Heart right ventricle (tissue), 16 donors: ENCODE measurements around the gene ZNF778. TPM values are rescaled to one million over a fixed set of nuclear protein-coding genes. Genes with fewer than 3 reads are reported as not detected.

ENCODE experiments used
- ATAC-seq, 8 donors: fragments of 200-7000 bp; cut with Tn5 transposase; one replicate each; pipeline ENCODE4 v1.9.1; 2020; ENCODE audit warnings: mild to moderate bottlenecking in 8 of 8, moderate library complexity in 8 of 8, moderate number of reproducible peaks in 1 of 8
- DNase-seq, 2 donors: peaks; one replicate each; pipeline ENCODE4 v3.0.0-alpha.2; 2020
- H3K27ac ChIP-seq, 10 donors: fragments of 200-600 bp; sonication (generic) in 2 of 10; one replicate each; pipeline versions ENCODE4 v1.5.0 to v1.8.0; 2020 to 2022; ENCODE audit warnings: mild to moderate bottlenecking in 3 of 10
- H3K27me3 ChIP-seq, 7 donors: fragments of 200-600 bp; one replicate each; pipeline ENCODE4 v1.8.0; 2021 to 2022; ENCODE audit warnings: mild to moderate bottlenecking in 2 of 7
- H3K36me3 ChIP-seq, 9 donors: fragments of 200-600 bp; sonication (generic) in 1 of 9; one replicate each; pipeline versions ENCODE4 v1.5.0 to v1.8.0; 2020 to 2022; ENCODE audit warnings: mild to moderate bottlenecking in 2 of 9
- H3K4me1 ChIP-seq, 9 donors: fragments of 200-600 bp; sonication (generic) in 1 of 9; one replicate each; pipeline versions ENCODE4 v1.5.0 to v1.8.0; 2020 to 2022; ENCODE audit warnings: mild to moderate bottlenecking in 4 of 9
- H3K4me3 ChIP-seq, 10 donors: fragments of 200-600 bp; sonication (generic) in 2 of 10; one replicate each; pipeline versions ENCODE4 v1.5.0 to v1.8.0; 2020 to 2022; ENCODE audit warnings: mild to moderate bottlenecking in 7 of 10, moderate library complexity in 2 of 10
- H3K9me3 ChIP-seq, 11 donors: fragments of 200-600 bp in 10 of 11; sonication (generic) in 2 of 11; one replicate each; pipeline versions ENCODE4 v1.5.0 to v1.8.0; 2013 to 2022; ENCODE audit warnings: mild to moderate bottlenecking in 2 of 11, control low read depth in 1 of 11, moderate library complexity in 1 of 11
- CTCF ChIP-seq, 9 donors: fragments of 200-600 bp; sonication (generic) in 2 of 9; IDR thresholded peaks; one replicate each; pipeline versions ENCODE4 v1.5.0 to v1.8.0; 2021 to 2022; ENCODE audit warnings: antibody characterized with exemption in 9 of 9, mild to moderate bottlenecking in 5 of 9, moderate library complexity in 1 of 9
- WGBS, 2 donors: extraction: QIAGEN DNeasy Blood & Tissue Kit; methylation state at CpG; one replicate each; pipeline ENCODE4 v1.1.7; 2013; ENCODE audit warnings: inconsistent platforms in 1 of 2; 5-methylcytosine and 5-hydroxymethylcytosine counted together
- intact Hi-C, 10 donors: fragments of 100-400 bp; cut with DNase I; formaldehyde crosslinking; loops; one replicate each; pipeline versions ENCODE4 v1.11.1 to v1.14.2; 2022
- polyA plus RNA-seq, 2 donors: library from polyadenylated mRNA; stranded (reverse); fragments of 200-250 nt; gene quantifications; one replicate each; pipeline ENCODE4 v1.2.3, GENCODE V29; 2013
- total RNA-seq, 10 donors: library from RNA; stranded (reverse); fragmentation: NEBNext Ultra II Directional in 3 of 10; extraction: Animal tissue kit (Norgen Biotek cat#: 25700) in 3 of 10; gene quantifications; one replicate each; pipeline versions ENCODE4 v1.2.1 to v1.2.4, GENCODE V29; 2021 to 2023
- donor health status: Arrhythmogenic right ventricular cardiomyopathy.
- donor health status: ischemic (EF 13 %, LVEDD 7.1; RV severe dilation, severe dysfunction).
- donor health status: healthy with polysubstance abuse.
- donor health status: DM: no; HTN: yes; CAD: no.
- donor health status: DM: no; HTN: no; CAD: no.
- donor health status: ischemic (EF 25% LVEDD 6.9; RV normal size, moderate dysfunction).
- donor health status: ischemic (EF 25% LVEDD 5.7; RV mildly dilated, moderate dysfunction).
- donor health status: healthy.
- donor health status: DM: yes; HTN: yes; CAD: no.
- donor health status: Ischemic cardiomyopathy.
- donor health status: ischemic (EF 35%, LVEDD 5.7; RV mildly dilated, moderate dysfunction).
- donor health status: nonischemic (EF 11% LVEDD 7.7; RV severe dilation, severe dysfunction).
- donor health status: DM: yes; HTN: yes; CAD: no.
- donor health status: PGD.
- donor health status: ischemic (EF 29% LVEDD 5.4; RV normal size, mild dysfunction).
- donor health status: nonischemic (EF 23%, LVEDD 6.1; RV moderate dilation, normal function).

ZNF778 gene
- total and polyA plus RNA-seq, 12 donors: 1.7 to 11.3 (median 8.2) TPM

DNA sequence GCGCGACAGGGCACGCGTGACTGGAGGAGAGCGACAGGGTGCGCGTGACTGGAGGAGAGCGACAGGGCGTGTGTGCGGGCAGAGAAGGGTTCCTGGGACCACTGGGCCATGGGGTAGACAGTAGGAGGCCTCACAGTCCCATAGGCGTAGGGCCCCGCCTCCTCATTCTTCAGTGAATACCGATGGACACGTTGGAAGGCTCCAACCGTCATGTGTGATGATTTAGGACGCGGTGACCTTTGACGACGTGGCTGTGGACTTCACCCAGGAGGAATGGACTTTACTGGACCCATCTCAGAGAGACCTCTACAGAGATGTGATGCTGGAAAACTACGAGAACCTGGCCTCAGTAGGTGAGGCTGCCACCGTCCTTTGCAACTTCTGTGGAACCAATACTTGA lies 5.4 kb downstream of the ZNF778 start:
- H3K4me3 ChIP-seq: no peak overlapping the region
- no peak for TF ChIP-seq CTCF (IDR thresholded peaks at IDR 0.05)
- H3K27me3 ChIP-seq: no peaks in the 10 kb centered on the region
- peaks cover 0 to 18% (median 12%) of the 10 kb centered on the region in 9 donors for H3K4me1 ChIP-seq
- peaks cover 6 to 86% (median 48%) of the 10 kb centered on the region in 9 donors for H3K36me3 ChIP-seq
- ATAC-seq: no peak
- 96% methylated on average over 21 of the region's 21 CpGs for WGBS, 2 donors
- no peak for DNase-seq
- intact Hi-C loops: no loop called here
- peaks cover 0 to 17% (median 0%) of the 10 kb centered on the region in 11 donors for H3K9me3 ChIP-seq
- no peak overlapping the region for H3K27ac ChIP-seq

DNA sequence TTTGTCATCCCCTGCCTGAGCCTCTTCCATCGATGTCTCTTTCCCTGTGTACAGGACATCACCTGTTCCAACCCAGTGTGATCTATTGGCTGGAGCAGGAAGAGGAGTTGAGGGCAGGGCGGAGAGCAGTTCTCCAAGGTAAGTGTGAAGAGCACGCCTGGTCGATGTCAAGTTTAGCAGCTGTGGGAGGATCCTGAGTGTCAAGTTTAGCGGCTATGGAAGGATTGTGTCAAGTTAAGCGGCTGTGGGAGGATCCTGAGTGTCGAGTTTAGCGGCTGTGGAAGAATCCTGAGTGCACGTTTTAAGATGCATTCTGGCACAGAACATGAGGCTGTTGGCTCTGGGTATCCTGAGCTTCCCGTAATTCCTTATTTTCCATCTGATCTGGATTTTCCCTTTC lies 7.2 kb downstream of the ZNF778 start:
- no peaks in the 10 kb centered on the region for H3K27me3 ChIP-seq
- no peak for ATAC-seq
- H3K36me3 ChIP-seq: peaks cover 10 to 95% (median 55%) of the 10 kb centered on the region in 9 donors
- DNase-seq: no peak
- H3K9me3 ChIP-seq: peaks cover 0 to 30% (median 3%) of the 10 kb centered on the region in 11 donors
- intact Hi-C loops: no loop called here
- WGBS, 2 donors: 95 to 97% methylated on average over 10 of the region's 10 CpGs
- no peak overlapping the region for H3K4me3 ChIP-seq
- peaks cover 0 to under 1% (median 0%) of the 10 kb centered on the region in 9 donors for H3K4me1 ChIP-seq
- TF ChIP-seq CTCF (IDR thresholded peaks at IDR 0.05): no peak
- no peak overlapping the region for H3K27ac ChIP-seq

DNA sequence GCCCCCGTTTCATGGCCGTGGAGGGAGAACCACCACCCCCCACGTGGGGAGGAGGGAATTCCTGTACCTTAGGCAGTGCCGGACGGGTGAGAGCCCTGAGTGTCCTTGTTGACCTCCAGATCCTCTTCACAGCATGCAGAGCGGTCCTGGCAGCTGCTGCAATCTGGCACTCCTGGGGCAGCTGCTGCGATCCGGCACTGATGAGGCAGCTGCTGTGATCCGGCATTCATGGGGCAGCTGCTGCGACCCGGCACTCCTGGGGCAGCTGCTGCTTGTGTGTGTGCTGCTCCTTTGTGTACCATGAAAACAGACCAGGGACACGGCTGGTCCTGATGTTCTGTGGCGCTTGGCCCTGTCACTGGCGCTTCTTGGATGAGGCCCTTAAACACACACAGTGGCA lies 12.8 kb downstream of the ZNF778 start:
- H3K36me3 ChIP-seq: peaks cover 10 to 91% (median 44%) of the 10 kb centered on the region in 9 donors
- no peak for TF ChIP-seq CTCF (IDR thresholded peaks at IDR 0.05)
- H3K4me3 ChIP-seq: no peak overlapping the region
- H3K4me1 ChIP-seq: peaks cover 0 to 6% (median 0%) of the 10 kb centered on the region in 9 donors
- no peak overlapping the region for H3K27ac ChIP-seq
- ATAC-seq: peak in 5 of 8 donors; percentile 17 to 74 (median 59)
- peaks cover 0 to 36% (median 3%) of the 10 kb centered on the region in 11 donors for H3K9me3 ChIP-seq
- H3K27me3 ChIP-seq: no peaks in the 10 kb centered on the region
- WGBS, 2 donors: 71 to 74% methylated on average over 14 of the region's 14 CpGs
- peak in 1 of 2 donors; percentile 23 for DNase-seq
- intact Hi-C loops: no loop called here

DNA sequence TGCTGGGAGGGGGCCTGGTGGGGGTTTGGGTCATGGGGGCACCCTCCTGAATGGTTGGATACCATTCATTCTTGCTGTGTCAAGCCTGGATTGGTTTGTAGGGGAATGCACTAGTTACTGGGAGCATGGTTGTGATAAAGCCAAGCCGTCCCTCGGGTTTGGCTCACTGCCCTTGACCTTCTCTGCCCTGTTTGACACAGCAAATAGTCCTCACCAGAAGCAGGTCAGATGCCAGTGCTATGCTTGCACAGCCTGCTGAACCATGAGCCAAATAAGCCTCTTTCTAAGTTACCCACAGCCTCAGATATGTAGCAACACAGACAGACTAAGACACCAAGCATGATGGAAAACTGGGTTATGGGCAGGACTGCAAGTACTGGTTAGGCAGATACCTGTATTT lies 14.6 kb downstream of the ZNF778 start:
- ATAC-seq (no peak), DNase-seq (no peak)
- Histone ChIP-seq H3K27me3 (no peaks in the 10 kb centered on the region), H3K9me3 (peaks cover 0 to 30% (median 3%) of the 10 kb centered on the region in 11 donors), H3K4me1 (peaks cover 0 to 6% (median 0%) of the 10 kb centered on the region in 9 donors), H3K36me3 (peaks cover 6 to 90% (median 26%) of the 10 kb centered on the region in 9 donors), H3K27ac (no peak overlapping the region), H3K4me3 (no peak overlapping the region)
- WGBS, 2 donors: 35 to 63% methylated on average over 2 of the region's 2 CpGs
- intact Hi-C loops: no loop called here
- no peak for TF ChIP-seq CTCF (IDR thresholded peaks at IDR 0.05)
